ENCODE results near the gene LMX1B.

- TF ChIP-seq POLR2A (IDR thresholded peaks at IDR 0.05; ENCODE audit: low read length) (no peak), GATA1 (IDR thresholded peaks at IDR 0.05; ENCODE audit: low read depth, low read length) (no peak)
Observed at GRCh38 chr9:126624479-126624826, 10.7 kb downstream of the LMX1B start.

Data from erythroblast (primary cell).